Progenitor cell of endocrine pancreas (in vitro differentiated cells): ENCODE data around the gene BTK. TPM values are rescaled to one million over a fixed set of nuclear protein-coding genes. Genes with fewer than 3 reads are reported as not detected.

Experiments
- DNase-seq: peaks from one replicate; pipeline ENCODE4 v3.0.0; 2021; ENCODE audit warnings: low spot score; ENCODE audit not compliant: unreplicated experiment
- H3K27ac Mint-ChIP-seq: 2 replicates; pipeline ENCODE4 v1.8.0; 2021; ENCODE audit warnings: mild to moderate bottlenecking, moderate library complexity, mixed read lengths
- H3K27me3 Mint-ChIP-seq: 2 replicates; pipeline ENCODE4 v1.8.0; 2021; ENCODE audit warnings: mixed read lengths
- H3K36me3 Mint-ChIP-seq: 2 replicates; pipeline ENCODE4 v1.8.0; 2022; ENCODE audit warnings: mixed read lengths; ENCODE audit not compliant: insufficient read depth
- H3K4me1 Mint-ChIP-seq: 2 replicates; pipeline ENCODE4 v1.8.0; 2021; ENCODE audit warnings: low read depth, mixed read lengths
- H3K4me3 Mint-ChIP-seq: 2 replicates; pipeline ENCODE4 v1.8.0; 2021; ENCODE audit warnings: low read depth, mild to moderate bottlenecking, moderate library complexity, mixed read lengths
- H3K9me3 Mint-ChIP-seq: 2 replicates; pipeline ENCODE4 v1.8.0; 2021; ENCODE audit warnings: low read depth, mixed read lengths
- total RNA-seq: library from RNA; stranded (reverse); gene quantifications from 2 replicates; pipeline ENCODE4 v1.2.1, GENCODE V29; 2021
- TF ChIP-seq, protein P1 (sequence below): fragments of 200-600 bp; sonication (generic); IDR thresholded peaks from one replicate; pipeline ENCODE4 v1.5.0; 2021; ENCODE audit warnings: antibody characterized with exemption, mild to moderate bottlenecking; ENCODE audit not compliant: unreplicated experiment

The BTK gene
- total RNA-seq, 1 donor from 2014 or later: not detected

DNA sequence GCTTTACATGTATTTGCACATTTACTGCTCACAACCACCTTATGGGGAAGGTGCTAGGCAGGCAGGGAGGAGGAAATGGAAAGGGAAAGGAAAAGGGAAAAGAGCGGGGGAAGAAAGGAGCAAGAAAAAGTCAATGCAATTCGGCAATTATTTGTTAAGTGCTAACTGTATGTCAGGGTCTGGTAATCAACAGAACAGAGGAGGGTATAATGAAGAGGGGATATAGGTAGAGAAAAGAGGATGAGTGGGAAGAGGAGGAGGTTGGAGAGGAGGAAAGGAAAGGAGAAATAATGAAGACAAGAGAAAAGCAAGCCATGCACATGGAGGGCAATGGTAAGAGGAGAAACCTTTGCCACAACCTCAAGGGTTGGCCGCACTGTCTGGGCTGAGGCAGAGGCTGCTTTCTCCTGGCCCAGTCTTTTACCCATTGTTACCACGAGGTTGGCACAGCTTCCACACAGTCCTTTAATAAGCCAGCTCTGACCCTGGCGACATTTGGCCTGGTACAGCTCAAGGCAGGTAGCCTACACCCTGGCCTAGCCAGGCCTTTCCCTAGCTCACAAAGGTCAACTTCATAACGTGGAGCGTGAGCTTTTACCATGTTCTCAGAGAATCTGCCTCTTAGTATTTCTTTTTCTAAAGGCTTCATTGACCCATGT, 836 bp downstream of the BTK start:
- H3K4me1 Mint-ChIP-seq: no peaks in the 10 kb centered on the region
- no peak for DNase-seq
- H3K4me3 Mint-ChIP-seq: no peak overlapping the region
- no peak overlapping the region for H3K27ac Mint-ChIP-seq
- peaks cover 3% of the 10 kb centered on the region for H3K9me3 Mint-ChIP-seq
- TF ChIP-seq, protein P1, sequence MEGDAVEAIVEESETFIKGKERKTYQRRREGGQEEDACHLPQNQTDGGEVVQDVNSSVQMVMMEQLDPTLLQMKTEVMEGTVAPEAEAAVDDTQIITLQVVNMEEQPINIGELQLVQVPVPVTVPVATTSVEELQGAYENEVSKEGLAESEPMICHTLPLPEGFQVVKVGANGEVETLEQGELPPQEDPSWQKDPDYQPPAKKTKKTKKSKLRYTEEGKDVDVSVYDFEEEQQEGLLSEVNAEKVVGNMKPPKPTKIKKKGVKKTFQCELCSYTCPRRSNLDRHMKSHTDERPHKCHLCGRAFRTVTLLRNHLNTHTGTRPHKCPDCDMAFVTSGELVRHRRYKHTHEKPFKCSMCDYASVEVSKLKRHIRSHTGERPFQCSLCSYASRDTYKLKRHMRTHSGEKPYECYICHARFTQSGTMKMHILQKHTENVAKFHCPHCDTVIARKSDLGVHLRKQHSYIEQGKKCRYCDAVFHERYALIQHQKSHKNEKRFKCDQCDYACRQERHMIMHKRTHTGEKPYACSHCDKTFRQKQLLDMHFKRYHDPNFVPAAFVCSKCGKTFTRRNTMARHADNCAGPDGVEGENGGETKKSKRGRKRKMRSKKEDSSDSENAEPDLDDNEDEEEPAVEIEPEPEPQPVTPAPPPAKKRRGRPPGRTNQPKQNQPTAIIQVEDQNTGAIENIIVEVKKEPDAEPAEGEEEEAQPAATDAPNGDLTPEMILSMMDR: no peak
- no peaks in the 10 kb centered on the region for H3K36me3 Mint-ChIP-seq
- no peaks in the 10 kb centered on the region for H3K27me3 Mint-ChIP-seq

DNA sequence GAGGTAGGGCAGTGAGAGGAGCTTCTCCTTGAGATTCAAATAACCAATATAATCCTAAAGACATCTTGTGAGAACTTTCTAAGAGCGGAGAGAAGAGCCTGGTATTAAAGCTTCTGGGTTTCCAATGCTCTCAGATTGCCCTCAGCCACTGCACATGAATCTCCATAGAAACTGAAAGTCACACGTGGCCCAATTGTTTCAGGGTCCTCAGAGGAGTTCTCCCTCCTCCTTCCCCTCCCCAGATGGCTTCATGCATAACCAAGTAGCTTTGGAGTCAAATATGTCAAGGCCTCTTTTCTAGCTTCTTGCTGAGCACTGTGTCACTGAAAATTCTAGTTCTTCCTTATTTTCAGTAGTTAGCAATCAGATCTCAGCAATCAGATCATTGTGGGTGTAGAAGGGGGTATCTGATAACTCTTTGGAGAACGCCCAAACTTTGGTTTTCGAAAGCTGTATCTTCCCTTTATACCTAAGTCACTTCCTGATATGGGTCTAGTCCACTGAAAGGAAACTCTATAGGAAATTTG, 2.2 kb downstream of the BTK start:
- no peaks in the 10 kb centered on the region for H3K27me3 Mint-ChIP-seq
- H3K4me1 Mint-ChIP-seq: no peaks in the 10 kb centered on the region
- H3K27ac Mint-ChIP-seq: no peak overlapping the region
- peaks cover 8% of the 10 kb centered on the region for H3K9me3 Mint-ChIP-seq
- no peak overlapping the region for H3K4me3 Mint-ChIP-seq
- no peak for DNase-seq
- TF ChIP-seq, protein P1: no peak
- no peaks in the 10 kb centered on the region for H3K36me3 Mint-ChIP-seq

DNA sequence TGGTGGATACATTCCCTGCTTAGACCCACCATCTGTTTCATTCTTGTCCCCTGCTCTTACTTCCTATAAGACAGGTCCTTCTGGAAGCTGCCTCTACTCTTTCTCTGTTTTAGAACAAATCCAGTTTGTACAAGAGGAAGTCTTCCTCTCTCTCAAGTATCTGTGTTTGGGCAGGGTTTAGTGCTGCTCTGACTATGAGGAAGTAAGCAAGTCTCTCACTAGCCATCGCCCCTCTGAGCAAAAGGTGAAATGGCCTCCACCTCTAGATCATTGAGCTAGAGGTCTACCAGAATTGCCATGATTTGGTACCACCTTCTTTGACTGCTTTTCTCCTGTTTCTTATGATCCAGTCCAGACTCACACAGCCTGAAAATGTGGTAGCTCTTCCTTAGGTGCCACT, 8.4 kb downstream of the BTK start:
- Mint-ChIP-seq H3K4me3 (no peak overlapping the region), H3K9me3 (peaks cover 12% of the 10 kb centered on the region), H3K27ac (no peak overlapping the region), H3K4me1 (no peaks in the 10 kb centered on the region), H3K36me3 (no peaks in the 10 kb centered on the region), H3K27me3 (no peaks in the 10 kb centered on the region)
- no peak for DNase-seq
- TF ChIP-seq, protein P1: no peak

DNA sequence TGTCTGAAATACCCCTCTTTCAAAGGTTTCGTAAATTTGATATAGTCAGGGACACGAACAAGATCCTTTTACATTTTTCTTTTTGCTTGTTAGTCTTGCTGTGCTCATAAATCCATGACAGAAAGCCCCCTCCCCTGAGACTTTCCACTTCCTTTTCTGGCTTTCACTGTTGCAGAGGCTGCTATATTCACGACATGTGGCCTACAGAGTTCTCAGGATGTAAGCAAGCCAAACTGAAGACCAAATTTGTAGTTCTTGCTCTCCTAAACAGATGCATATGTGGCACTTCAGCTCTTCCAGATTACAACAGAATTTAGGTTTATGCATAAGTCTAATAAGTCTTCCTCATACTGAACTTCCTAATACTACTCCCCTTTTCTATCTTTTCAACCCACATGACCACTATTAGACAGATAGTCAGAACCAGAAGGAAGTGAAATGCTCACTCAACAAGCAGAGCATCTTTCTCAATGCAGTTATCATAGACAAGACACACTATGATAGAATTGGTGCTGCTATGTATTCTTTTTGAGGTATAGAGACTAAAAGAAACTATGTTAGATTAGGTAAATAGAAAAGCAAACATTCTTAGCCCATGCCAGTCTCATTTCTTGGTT, 15.0 kb downstream of the BTK start:
- DNase-seq: no peak
- Mint-ChIP-seq H3K36me3 (no peaks in the 10 kb centered on the region), H3K27me3 (no peaks in the 10 kb centered on the region), H3K9me3 (peaks cover 7% of the 10 kb centered on the region), H3K4me1 (no peaks in the 10 kb centered on the region), H3K27ac (no peak overlapping the region), H3K4me3 (no peak overlapping the region)
- TF ChIP-seq, protein P1: no peak

DNA sequence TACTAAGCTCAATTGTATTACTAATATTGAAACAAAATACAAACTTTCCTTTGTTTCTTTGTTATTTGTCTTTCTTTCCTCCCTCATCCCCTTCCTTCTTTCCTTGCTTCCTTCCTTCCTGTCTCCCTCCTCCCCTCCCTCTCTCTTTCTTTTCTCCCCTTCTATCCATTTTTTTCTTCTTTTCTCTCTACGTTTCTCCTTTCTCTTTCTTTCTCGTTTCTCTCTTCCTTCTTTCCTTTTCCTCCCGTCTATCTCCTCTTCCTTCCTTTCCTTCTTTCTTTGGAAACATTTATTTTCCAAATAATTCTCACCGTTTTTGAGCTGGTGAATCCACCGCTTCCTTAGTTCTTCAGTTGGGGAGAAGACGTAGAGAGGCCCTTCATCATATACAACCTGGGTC, 16.3 kb downstream of the BTK start:
- Mint-ChIP-seq H3K9me3 (no peaks in the 10 kb centered on the region), H3K4me3 (no peak overlapping the region), H3K4me1 (no peaks in the 10 kb centered on the region), H3K36me3 (no peaks in the 10 kb centered on the region), H3K27ac (no peak overlapping the region), H3K27me3 (no peaks in the 10 kb centered on the region)
- no peak for DNase-seq
- TF ChIP-seq, protein P1: no peak
